ENCODE results near the gene PDE6H. TPM values are rescaled to one million over a fixed set of nuclear protein-coding genes. Genes with fewer than 3 reads are reported as not detected.

The PDE6H gene
- total RNA-seq, 2 experiments from 2014 or later: not detected

GRCh38 chr12:14956905-14957304 is 15.9 kb upstream of the PDE6H start:
- Mint-ChIP-seq H3K4me3 (peak overlapping the region; percentile 97), H3K4me1 (ENCODE audit: low read depth) (peaks cover 72% of the 10 kb centered on the region), H3K27me3 (no peaks in the 10 kb centered on the region), H3K36me3 (ENCODE audit: low read depth) (peaks cover 90% of the 10 kb centered on the region), H3K9me3 (no peaks in the 10 kb centered on the region), H3K27ac (peak overlapping the region; percentile 94)
- intact Hi-C loops (cut with DNase I, micrococcal nuclease): loop anchor here (2.0 to 10.0 kb wide), 3 partner anchors 20 to 572 kb away; no protein-coding TSS in a partner anchor
- ChIA-PET POLR2A (interaction anchor here (1.1 to 8.5 kb wide), 7 partner anchors 10 to 591 kb away, joined by 3 to 144 read pairs (median 5); partner anchors contain the start of genes ATF7IP, C12orf60, ERP27 and RERG), CTCF (interaction anchor here (1.5 to 3.5 kb wide), 2 partner anchors 23 to 38 kb away, joined by 3 to 15 read pairs; no protein-coding TSS in a partner anchor)
- Histone ChIP-seq H3K4me3 (ENCODE audit: low read length) (peak overlapping the region; percentile 80), H3K4me1 (ENCODE audit: insufficient read depth, low read length) (peaks cover 37% of the 10 kb centered on the region), H3K27me3 (ENCODE audit: control insufficient read depth in 1 of 2, insufficient read depth in 2 of 2, low read length in 2 of 2) (no peaks in the 10 kb centered on the region), H3K36me3 (ENCODE audit: insufficient read depth, low read length) (peaks cover 43% of the 10 kb centered on the region), H3K9me3 (ENCODE audit: control insufficient read depth in 1 of 2, insufficient read depth in 1 of 2, low read length in 2 of 2) (no peaks in the 10 kb centered on the region), H3K27ac (ENCODE audit: low read depth in 1 of 2, low read length in 2 of 2) (peak overlapping the region; percentile 89 to 90)
- ATAC-seq (ENCODE audit: poor library complexity) (no peak), DNase-seq (no peak)
- TF ChIP-seq, protein P1, sequence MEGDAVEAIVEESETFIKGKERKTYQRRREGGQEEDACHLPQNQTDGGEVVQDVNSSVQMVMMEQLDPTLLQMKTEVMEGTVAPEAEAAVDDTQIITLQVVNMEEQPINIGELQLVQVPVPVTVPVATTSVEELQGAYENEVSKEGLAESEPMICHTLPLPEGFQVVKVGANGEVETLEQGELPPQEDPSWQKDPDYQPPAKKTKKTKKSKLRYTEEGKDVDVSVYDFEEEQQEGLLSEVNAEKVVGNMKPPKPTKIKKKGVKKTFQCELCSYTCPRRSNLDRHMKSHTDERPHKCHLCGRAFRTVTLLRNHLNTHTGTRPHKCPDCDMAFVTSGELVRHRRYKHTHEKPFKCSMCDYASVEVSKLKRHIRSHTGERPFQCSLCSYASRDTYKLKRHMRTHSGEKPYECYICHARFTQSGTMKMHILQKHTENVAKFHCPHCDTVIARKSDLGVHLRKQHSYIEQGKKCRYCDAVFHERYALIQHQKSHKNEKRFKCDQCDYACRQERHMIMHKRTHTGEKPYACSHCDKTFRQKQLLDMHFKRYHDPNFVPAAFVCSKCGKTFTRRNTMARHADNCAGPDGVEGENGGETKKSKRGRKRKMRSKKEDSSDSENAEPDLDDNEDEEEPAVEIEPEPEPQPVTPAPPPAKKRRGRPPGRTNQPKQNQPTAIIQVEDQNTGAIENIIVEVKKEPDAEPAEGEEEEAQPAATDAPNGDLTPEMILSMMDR (IDR thresholded peaks at IDR 0.05): no peak

GRCh38 chr12:14957551-14958168 is 15.2 kb upstream of the PDE6H start:
- H3K36me3 ChIP-seq (ENCODE audit: insufficient read depth, low read length): peaks cover 41% of the 10 kb centered on the region
- Mint-ChIP-seq H3K27me3 (no peaks in the 10 kb centered on the region), H3K4me3 (peak overlapping the region; percentile 97), H3K27ac (peak overlapping the region; percentile 94), H3K4me1 (ENCODE audit: low read depth) (peaks cover 72% of the 10 kb centered on the region), H3K36me3 (ENCODE audit: low read depth) (peaks cover 83% of the 10 kb centered on the region), H3K9me3 (no peaks in the 10 kb centered on the region)
- ChIA-PET POLR2A (interaction anchor here (1.1 to 8.5 kb wide), 6 partner anchors 11 to 592 kb away, joined by 4 to 144 read pairs (median 39); partner anchors contain the start of genes ATF7IP, C12orf60, ERP27 and WBP11), CTCF (interaction anchor here (3.5 kb wide), 1 partner anchor 38 kb away, joined by 15 read pairs; no protein-coding TSS in a partner anchor)
- H3K4me3 ChIP-seq (ENCODE audit: low read length): peak overlapping the region; percentile 80
- H3K27me3 ChIP-seq (ENCODE audit: control insufficient read depth in 1 of 2, insufficient read depth in 2 of 2, low read length in 2 of 2): no peaks in the 10 kb centered on the region
- intact Hi-C loops (cut with DNase I, micrococcal nuclease): loop anchor here (2.0 to 10.0 kb wide), 3 partner anchors 21 to 573 kb away; no protein-coding TSS in a partner anchor
- H3K9me3 ChIP-seq (ENCODE audit: control insufficient read depth in 1 of 2, insufficient read depth in 1 of 2, low read length in 2 of 2): no peaks in the 10 kb centered on the region
- H3K4me1 ChIP-seq (ENCODE audit: insufficient read depth, low read length): peaks cover 31% of the 10 kb centered on the region
- TF ChIP-seq, protein P1 (IDR thresholded peaks at IDR 0.05): no peak
- ATAC-seq (ENCODE audit: poor library complexity) (no peak), DNase-seq (peak in 3 of 14 experiments; percentile 29 to 49 (median 43))
- H3K27ac ChIP-seq (ENCODE audit: low read depth in 1 of 2, low read length in 2 of 2): peak overlapping the region; percentile 89 to 90

DNA sequence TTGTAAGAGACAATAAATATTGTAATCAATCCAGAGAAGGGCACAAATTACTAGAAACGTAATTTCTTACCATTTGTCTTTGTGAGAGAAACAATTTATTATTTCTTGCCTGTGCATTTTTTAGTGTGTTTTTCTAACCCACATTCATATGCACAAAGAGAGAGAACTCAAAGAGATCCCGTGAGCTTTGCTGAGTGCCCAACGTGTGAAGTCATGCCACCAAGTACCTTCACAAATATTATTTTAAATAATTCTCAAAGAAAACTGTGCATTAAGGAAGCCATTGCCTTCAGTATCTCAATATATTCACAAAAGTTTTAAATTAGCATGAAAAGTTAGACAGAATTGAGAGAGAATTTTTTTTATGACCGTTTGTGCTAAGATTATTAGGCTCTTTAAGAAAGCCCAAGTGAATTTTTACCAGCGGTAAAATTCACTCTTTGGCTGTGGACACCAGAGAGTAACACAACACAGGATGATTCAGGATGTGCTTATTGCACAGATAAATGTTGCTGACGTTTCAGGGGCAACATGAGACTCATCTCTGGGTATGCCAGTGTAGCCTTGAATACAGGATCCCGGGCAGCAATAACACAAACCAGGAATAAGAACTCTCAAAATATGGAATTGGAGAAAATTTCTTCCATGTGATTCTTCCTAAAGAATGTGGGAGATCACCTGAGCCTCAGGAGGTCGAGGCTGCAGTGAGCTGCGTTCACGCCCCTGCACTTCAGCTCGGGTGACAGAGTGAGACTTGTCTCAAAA is 14.3 kb upstream of the PDE6H start:
- intact Hi-C loops (cut with DNase I, micrococcal nuclease): loop anchor here in 1 of 2 experiments (5.0 to 10.0 kb wide), 2 partner anchors 181 to 574 kb away; no protein-coding TSS in a partner anchor
- TF ChIP-seq, protein P1 (IDR thresholded peaks at IDR 0.05): no peak
- Mint-ChIP-seq H3K9me3 (no peaks in the 10 kb centered on the region), H3K4me1 (ENCODE audit: low read depth) (peaks cover 72% of the 10 kb centered on the region), H3K27ac (peak overlapping the region; percentile 94), H3K36me3 (ENCODE audit: low read depth) (peaks cover 77% of the 10 kb centered on the region), H3K4me3 (peak overlapping the region; percentile 97), H3K27me3 (no peaks in the 10 kb centered on the region)
- Histone ChIP-seq H3K36me3 (ENCODE audit: insufficient read depth, low read length) (peaks cover 38% of the 10 kb centered on the region), H3K27ac (ENCODE audit: low read depth in 1 of 2, low read length in 2 of 2) (peak overlapping the region; percentile 89 to 90), H3K4me1 (ENCODE audit: insufficient read depth, low read length) (peaks cover 35% of the 10 kb centered on the region), H3K9me3 (ENCODE audit: control insufficient read depth in 1 of 2, insufficient read depth in 1 of 2, low read length in 2 of 2) (no peaks in the 10 kb centered on the region), H3K27me3 (ENCODE audit: control insufficient read depth in 1 of 2, insufficient read depth in 2 of 2, low read length in 2 of 2) (no peaks in the 10 kb centered on the region), H3K4me3 (ENCODE audit: low read length) (peak overlapping the region; percentile 80)
- CTCF ChIA-PET: interaction anchor here (0.9 to 3.5 kb wide), 3 partner anchors 13 to 37 kb away, joined by 3 to 15 read pairs (median 3); no protein-coding TSS in a partner anchor
- no peak for ATAC-seq (ENCODE audit: poor library complexity)
- POLR2A ChIA-PET: interaction anchor here (0.9 to 8.5 kb wide), 10 partner anchors 12 to 593 kb away, joined by 3 to 144 read pairs (median 7); partner anchors contain the start of genes ATF7IP, C12orf60, ERP27 and WBP11
- DNase-seq: peak in 4 of 14 experiments; percentile 42 to 74 (median 61)
